ENCODE data around the gene EIF2AK2.
A peak's percentile ranks its signal among the peaks of the same experiment; 100 is the strongest.
"Not testable (repeated sequence)": the region's sequence is repeated elsewhere in the genome, so short reads cannot be mapped to it uniquely, and the experiment has no call there.

EIF2AK2 gene

GRCh38 chr2:37156857-37157714 lies at the start of gene EIF2AK2:
Gene EIF2AK2 (minus strand): TSS chr2:37156980. CDS start chr2:37147806, 9,174 bp downstream.
- DNase-seq = peak; percentile 86

GRCh38 chr2:37205689-37206341 lies 49.0 kb upstream of the EIF2AK2 start:
- DNase-seq = no peak

- not testable (repeated sequence) for DNase-seq
These were observed 48.4 kb upstream of the EIF2AK2 start for GRCh38 chr2:37205071-37205661.

- no peak for DNase-seq
These were observed 46.9 kb upstream of the EIF2AK2 start for GRCh38 chr2:37203708-37204107.

GRCh38 chr2:37201766-37202165 lies 45.0 kb upstream of the EIF2AK2 start:
- DNase-seq = no peak

GRCh38 chr2:37201208-37201607 lies 44.4 kb upstream of the EIF2AK2 start:
- DNase-seq = no peak

GRCh38 chr2:37198681-37199065 lies 41.9 kb upstream of the EIF2AK2 start:
- DNase-seq = no peak

GRCh38 chr2:37196320-37197195 lies 39.8 kb upstream of the EIF2AK2 start, which contains the start of gene CEBPZOS:
Gene CEBPZOS (plus strand): TSS chr2:37196496. CDS start chr2:37199705, 3,209 bp downstream.
- peak; percentile 87 for DNase-seq

- not testable (repeated sequence) for DNase-seq
These were observed 39.1 kb upstream of the EIF2AK2 start for GRCh38 chr2:37195862-37196319.

GRCh38 chr2:37192551-37192950 lies 35.8 kb upstream of the EIF2AK2 start:
- no peak for DNase-seq

- DNase-seq = no peak
These were observed 35.0 kb upstream of the EIF2AK2 start for GRCh38 chr2:37191747-37192146.

GRCh38 chr2:37191253-37191652 lies 34.5 kb upstream of the EIF2AK2 start:
- DNase-seq = no peak

- no peak for DNase-seq
These were observed 33.5 kb upstream of the EIF2AK2 start for GRCh38 chr2:37190290-37190689.

- no peak for DNase-seq
These were observed 32.8 kb upstream of the EIF2AK2 start for GRCh38 chr2:37189452-37190153.

- DNase-seq = no peak
These were observed 31.8 kb upstream of the EIF2AK2 start, which contains the start of gene SULT6B1 for GRCh38 chr2:37188570-37188969. Gene SULT6B1 (minus strand): TSS chr2:37188670. CDS start chr2:37188640, 30 bp downstream.

GRCh38 chr2:37181726-37182684 lies 25.2 kb upstream of the EIF2AK2 start:
- no peak for DNase-seq

GRCh38 chr2:37180640-37181039 lies 23.9 kb upstream of the EIF2AK2 start:
- no peak for DNase-seq

GRCh38 chr2:37180006-37180639 lies 23.3 kb upstream of the EIF2AK2 start:
- no peak for DNase-seq

- no peak for DNase-seq
These were observed 17.0 kb upstream of the EIF2AK2 start for GRCh38 chr2:37173741-37174140.

- DNase-seq = no peak
These were observed 14.8 kb upstream of the EIF2AK2 start for GRCh38 chr2:37171624-37171950.

All from activated CD4-positive, alpha-beta T cell treated with anti-CD3 and anti-CD28 coated beads for 1 hour (primary cell).